NCI-H146 treated with DMSO at 0.1 percent for 48 hours (cell line): ENCODE results near the gene CTDSP2.
A peak's percentile ranks its signal among the peaks of the same experiment; 100 is the strongest.
"Not testable (repeated sequence)": the region's sequence is repeated elsewhere in the genome, so short reads cannot be mapped to it uniquely, and the experiment has no call there.

ENCODE experiments used
- DNase-seq: peaks from one replicate; lab custom pipeline; 2025; ENCODE audit not compliant: unreplicated experiment; lab: John Stamatoyannopoulos, UW

CTDSP2 gene

GRCh38 chr12:57836442-57837375 is 9.8 kb downstream of the CTDSP2 start:
- peak; percentile 88 for DNase-seq

- DNase-seq: no peak
Observed at GRCh38 chr12:57835366-57836288, 10.9 kb downstream of the CTDSP2 start.

DNA sequence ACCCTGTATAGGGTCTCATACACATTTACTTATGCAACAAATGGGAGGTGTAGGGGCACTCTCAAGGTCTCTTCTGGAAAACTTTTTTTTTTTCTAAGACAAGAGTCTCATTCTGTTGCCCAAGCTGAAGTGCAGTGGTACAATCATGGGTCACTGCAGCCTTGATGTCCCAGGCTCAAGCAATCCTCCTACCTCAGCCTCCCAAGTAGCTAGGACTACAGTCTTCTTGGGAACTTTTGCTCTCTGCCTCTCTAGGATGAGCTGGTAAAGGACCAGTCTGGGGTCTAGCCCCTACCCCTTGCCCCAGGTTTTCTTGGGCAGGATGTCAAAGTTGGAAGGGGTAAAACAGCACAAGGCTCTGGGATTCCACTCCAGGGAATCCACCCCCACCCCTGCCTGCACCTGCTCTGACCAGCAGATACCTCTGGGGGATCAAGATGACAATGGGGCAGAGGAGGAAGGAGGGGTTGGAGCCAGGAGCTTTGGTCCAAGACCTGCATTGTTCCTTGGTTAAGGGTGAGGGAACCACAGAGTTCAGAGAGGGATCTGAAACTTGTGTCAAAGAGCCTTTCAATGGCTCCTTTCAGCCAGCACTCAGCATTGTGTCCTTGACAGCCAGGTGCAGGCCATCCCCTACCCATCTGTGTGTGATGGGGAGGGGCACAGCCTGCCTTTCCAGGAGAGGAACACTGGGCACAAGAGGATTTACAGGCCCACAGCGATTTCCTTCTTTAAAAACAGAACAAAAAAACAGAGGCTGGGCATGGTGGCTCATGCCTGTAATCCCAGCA is 12.2 kb downstream of the CTDSP2 start:
- DNase-seq: no peak

- DNase-seq: no peak
Observed at GRCh38 chr12:57833672-57834071, 12.9 kb downstream of the CTDSP2 start.

DNA sequence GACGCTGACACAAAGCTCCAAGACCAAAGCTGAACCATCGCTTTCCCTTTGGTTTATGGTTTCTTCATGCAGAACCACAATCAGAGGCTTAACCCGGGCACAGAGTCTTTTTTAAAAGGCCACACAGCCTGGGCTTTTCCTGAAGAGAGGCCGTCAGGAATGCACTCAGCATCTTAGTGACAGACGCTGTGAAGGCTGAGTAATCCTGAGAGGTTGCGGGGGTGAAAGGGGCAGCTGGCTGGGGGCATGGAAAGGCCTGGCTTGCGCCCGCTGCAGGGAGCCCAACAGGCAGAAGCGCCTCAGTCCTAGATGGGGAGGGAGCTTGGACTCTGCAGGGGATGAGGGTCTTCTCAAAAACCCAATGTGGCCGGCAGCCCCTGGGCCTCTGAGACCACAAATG is 13.6 kb downstream of the CTDSP2 start:
- no peak for DNase-seq

DNA sequence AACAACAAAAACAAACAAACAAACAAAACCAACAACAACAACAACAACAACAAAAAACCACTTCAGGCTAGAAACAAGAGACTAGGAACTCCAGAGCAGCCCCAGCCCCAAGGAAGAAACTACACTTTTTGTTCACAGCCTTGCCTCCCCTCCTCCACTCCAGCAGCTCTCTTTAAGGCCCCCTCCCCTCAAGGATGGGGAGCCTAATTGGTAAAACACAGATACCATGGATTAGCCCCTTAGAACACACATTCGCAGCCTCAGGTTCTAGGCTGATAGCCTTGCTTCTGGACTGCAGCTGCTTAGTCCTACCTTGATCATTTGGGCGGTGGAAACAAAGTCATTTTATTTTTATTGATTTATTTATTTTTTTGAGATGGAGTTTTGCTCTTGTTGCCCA is 16.1 kb downstream of the CTDSP2 start:
- DNase-seq: no peak

DNA sequence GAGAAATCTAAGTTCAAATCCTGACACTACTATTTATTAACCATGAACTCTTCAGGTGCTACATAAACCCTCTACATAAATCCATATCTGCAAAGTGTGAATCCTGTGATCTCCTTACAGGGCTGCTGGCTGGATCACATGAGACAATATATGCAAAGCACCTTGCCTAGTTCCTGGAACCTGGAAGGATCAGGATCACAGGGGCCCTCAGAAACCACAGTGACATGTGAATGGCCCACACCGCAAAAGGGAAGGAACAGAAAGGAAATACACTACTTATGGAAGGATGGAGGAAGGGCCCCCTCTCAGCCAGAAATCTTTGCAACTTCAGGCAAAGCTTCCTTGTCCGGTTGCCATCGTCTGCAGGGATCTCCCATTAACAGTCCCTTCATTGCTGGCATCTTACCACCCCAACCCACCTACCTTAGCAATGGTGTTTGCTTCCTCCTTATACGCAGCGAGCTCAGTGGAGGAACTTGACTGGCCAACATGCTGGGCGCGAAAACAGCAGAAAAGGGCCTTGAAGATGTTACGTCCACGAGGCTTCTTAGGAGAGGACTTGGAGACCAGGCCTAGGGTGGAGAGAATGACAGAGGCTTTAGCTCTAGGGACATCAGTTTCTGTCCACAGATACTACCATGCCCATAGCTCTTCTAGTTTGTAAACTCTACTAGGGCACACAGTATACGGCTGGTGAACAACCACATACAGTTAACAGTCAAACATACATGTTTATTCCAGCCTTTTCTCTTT is 17.3 kb downstream of the CTDSP2 start:
- DNase-seq: no peak

DNA sequence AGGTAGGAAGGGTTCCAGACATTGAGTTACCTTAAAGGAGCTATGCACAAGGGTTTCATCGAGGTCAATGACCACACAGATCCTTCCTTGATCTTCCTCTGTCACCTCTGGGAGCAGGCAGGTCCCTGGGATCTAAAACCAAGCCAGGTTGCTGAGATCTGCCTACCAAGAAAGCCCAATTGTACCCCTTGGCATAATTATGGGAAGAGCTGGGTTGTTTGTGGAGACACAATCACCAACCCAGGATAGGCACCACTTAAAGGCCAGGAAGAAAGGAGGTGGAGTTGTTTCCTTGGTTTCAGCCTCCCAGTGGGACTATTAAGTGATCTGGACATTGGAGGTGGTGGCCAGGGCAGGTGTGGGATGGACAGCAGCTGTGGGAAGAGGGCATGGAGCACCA is 19.6 kb downstream of the CTDSP2 start:
- no peak for DNase-seq

DNA sequence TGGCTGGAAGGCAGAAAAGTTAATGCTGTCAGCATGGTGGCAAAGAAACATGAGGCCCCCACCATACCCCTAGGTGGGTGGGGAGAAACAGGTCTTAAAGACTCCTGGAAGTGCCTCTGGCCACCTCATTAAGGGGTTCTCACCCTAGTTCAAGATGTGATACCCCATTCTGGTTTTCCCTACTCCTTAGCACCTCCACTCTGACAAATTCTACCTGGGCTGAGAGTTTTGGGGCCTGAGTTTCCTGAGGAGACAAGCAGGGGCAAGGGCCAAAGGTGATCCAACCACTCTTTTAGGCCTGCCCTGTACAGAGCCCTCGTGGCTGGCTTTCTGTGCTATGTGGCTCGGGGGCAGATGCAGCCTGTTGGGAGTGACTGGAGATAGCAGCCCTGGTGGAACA is 20.1 kb downstream of the CTDSP2 start:
- no peak for DNase-seq

- DNase-seq: no peak
Observed at GRCh38 chr12:57825451-57825850, 21.1 kb downstream of the CTDSP2 start.

- DNase-seq: no peak
Observed at GRCh38 chr12:57823908-57824640, 22.5 kb downstream of the CTDSP2 start.

DNA sequence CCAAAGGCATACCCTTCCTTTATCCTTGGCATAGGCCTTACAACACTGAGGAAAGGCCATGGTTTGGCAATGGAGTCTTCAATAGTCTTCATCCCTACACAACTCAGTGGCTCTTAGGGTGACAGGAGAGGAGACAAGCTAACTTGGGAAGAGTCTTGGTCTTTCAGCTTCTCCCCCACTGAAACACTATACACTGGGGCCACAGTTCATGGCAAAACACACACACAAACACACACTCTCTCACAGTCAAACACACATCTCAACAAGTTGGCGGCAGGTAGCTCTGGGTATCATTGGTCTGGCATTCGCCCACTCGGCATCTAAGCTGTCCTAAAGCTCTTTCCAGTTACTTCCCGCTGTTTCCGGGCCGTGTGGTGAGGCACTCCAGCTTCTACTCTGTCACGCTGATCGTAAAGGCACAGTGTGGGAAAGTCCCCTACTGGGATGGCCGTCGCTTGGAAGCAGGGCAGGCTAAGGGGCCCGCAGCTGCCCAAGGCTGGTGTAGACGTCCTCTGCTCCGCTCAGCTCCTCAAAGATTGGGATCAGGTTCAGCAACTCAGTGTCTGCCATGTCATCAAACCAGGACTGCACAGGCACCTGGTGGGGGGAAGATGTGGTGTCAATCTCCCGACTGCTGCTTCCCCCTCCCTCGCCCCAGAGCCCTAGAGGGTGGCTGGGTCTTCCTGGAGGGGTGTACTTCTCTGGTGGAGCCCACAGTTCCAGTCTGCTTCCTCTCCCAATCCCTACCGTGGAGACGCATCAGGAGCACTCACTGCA is 23.2 kb downstream of the CTDSP2 start:
- no peak for DNase-seq

DNA sequence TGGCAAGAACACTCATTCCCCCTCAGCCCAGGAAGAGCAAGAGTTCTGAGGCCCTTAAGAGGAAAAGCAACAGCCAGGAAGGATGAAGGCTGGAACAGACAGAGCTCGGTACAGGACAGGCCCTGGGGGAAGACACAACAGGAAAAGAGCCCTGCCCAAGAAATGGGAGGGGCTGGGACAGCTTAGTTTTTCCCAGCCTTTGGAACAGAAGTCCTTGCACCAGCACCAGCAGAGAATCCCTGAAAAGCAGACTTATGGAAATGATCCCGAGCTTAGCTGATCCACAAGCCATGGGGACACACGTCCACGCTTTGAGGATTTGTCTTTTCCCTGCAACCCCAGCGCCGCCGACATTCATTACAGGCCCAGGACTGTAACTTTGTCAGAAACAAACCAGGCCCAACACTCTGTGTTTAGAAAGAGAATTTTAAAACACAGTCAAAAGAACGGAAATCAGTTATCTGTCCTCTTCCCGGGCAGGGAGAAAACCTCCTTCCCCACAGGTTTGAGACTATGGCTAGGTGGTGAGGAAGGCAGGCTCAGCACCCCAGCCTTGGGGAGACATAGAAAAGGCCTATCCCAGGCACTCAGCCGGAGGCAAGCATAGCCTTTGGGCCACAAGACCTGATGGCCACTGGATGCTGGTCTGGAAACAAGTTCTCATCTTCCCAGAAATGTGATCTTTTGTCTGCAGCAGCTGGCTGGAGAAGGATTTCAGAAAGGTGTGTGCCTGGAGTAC is 24.0 kb downstream of the CTDSP2 start:
- no peak for DNase-seq

- DNase-seq: no peak
Observed at GRCh38 chr12:57821474-57822214, 24.9 kb downstream of the CTDSP2 start.

- DNase-seq: not testable (repeated sequence)
Observed at GRCh38 chr12:57821015-57821414, 25.5 kb downstream of the CTDSP2 start.

- not testable (repeated sequence) for DNase-seq
Observed at GRCh38 chr12:57820119-57820518, 26.4 kb downstream of the CTDSP2 start.

DNA sequence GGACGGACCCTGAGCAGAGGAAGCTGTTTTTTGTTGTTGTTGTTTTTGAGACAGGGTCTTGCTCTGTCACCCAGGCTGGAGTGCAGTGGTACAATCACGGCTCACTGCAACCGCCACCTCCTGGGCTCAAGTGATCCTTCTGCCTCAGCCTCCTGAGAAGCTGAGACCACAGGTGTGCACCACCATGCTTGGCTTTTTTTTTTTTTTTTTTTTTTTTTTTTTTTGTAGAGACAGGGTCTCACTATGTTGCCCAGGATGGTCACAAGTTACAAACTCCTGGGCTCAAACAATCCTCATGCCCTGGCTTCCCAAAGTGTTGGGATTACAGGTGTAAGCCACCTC is 28.6 kb downstream of the CTDSP2 start:
- DNase-seq: not testable (repeated sequence)
